Mesothelial cell of epicardium (in vitro differentiated cells): ENCODE measurements around the gene ZNF668. TPM values are rescaled to one million over a fixed set of nuclear protein-coding genes. Genes with fewer than 3 reads are reported as not detected.

Source experiments
- DNase-seq, 2 experiments: peaks; one replicate each; pipeline ENCODE4 v3.0.0; 2021; ENCODE audit warnings: low spot score in 2 of 2; ENCODE audit not compliant: unreplicated experiment in 2 of 2
- H3K27ac Mint-ChIP-seq: 2 replicates; pipeline ENCODE4 v1.8.0; 2021; ENCODE audit warnings: mixed read lengths
- H3K27me3 Mint-ChIP-seq: 2 replicates; pipeline ENCODE4 v1.8.0; 2021; ENCODE audit warnings: low read depth, mixed read lengths
- H3K36me3 Mint-ChIP-seq: 2 replicates; pipeline ENCODE4 v1.8.0; 2021; ENCODE audit warnings: mixed read lengths
- H3K4me1 Mint-ChIP-seq: 2 replicates; pipeline ENCODE4 v1.8.0; 2021; ENCODE audit warnings: mixed read lengths
- H3K4me3 Mint-ChIP-seq: 2 replicates; pipeline ENCODE4 v1.8.0; 2021; ENCODE audit warnings: mild to moderate bottlenecking, moderate library complexity, mixed read lengths
- H3K9me3 Mint-ChIP-seq: 2 replicates; pipeline ENCODE4 v1.8.0; 2021; ENCODE audit warnings: mixed read lengths
- CTCF ChIP-seq: fragments of 200-600 bp; sonication (generic); IDR thresholded peaks from one replicate; pipeline ENCODE4 v1.5.0; 2021; ENCODE audit warnings: antibody characterized with exemption; ENCODE audit not compliant: unreplicated experiment
- total RNA-seq: library from RNA; stranded (reverse); gene quantifications from 3 replicates; pipeline ENCODE4 v1.2.1, GENCODE V29; 2021

Gene ZNF668
- total RNA-seq, 1 donor from 2014 or later = 12.8 TPM

GRCh38 chr16:31032736-31033708 is 41.0 kb downstream of the ZNF668 start, which contains the start of gene STX4:
STX4 (plus strand) TSS chr16:31033558; CDS start chr16:31033806, 248 bp downstream.
- H3K4me3 Mint-ChIP-seq = peak within 1 kb of the TSS; percentile 92
- H3K4me1 Mint-ChIP-seq = peaks cover 6% of the 10 kb centered on the region
- peak within 1 kb of the TSS; percentile 93 for H3K27ac Mint-ChIP-seq
- H3K27me3 Mint-ChIP-seq = no peaks in the 10 kb centered on the region
- no peak for TF ChIP-seq CTCF
- H3K36me3 Mint-ChIP-seq = peaks cover 8% of the 10 kb centered on the region
- no peaks in the 10 kb centered on the region for H3K9me3 Mint-ChIP-seq
- peak; percentile 93 to 98 for DNase-seq

GRCh38 chr16:31031276-31031675 is 42.8 kb downstream of the ZNF668 start:
- TF ChIP-seq CTCF = no peak
- H3K4me3 Mint-ChIP-seq = no peak overlapping the region
- H3K36me3 Mint-ChIP-seq = peaks cover 2% of the 10 kb centered on the region
- DNase-seq = no peak
- no peak overlapping the region for H3K27ac Mint-ChIP-seq
- no peaks in the 10 kb centered on the region for H3K27me3 Mint-ChIP-seq
- peaks cover 6% of the 10 kb centered on the region for H3K4me1 Mint-ChIP-seq
- no peaks in the 10 kb centered on the region for H3K9me3 Mint-ChIP-seq

- Mint-ChIP-seq H3K27me3 (no peaks in the 10 kb centered on the region), H3K36me3 (peaks cover under 1% of the 10 kb centered on the region), H3K4me3 (no peak overlapping the region), H3K4me1 (peaks cover 5% of the 10 kb centered on the region), H3K27ac (no peak overlapping the region), H3K9me3 (no peaks in the 10 kb centered on the region)
- no peak for TF ChIP-seq CTCF
- no peak for DNase-seq
Measured at GRCh38 chr16:31029272-31029671, 44.8 kb downstream of the ZNF668 start.

GRCh38 chr16:31025339-31025738 is 48.7 kb downstream of the ZNF668 start:
- Mint-ChIP-seq H3K9me3 (no peaks in the 10 kb centered on the region), H3K4me1 (no peaks in the 10 kb centered on the region), H3K27me3 (no peaks in the 10 kb centered on the region), H3K36me3 (no peaks in the 10 kb centered on the region), H3K27ac (no peak overlapping the region), H3K4me3 (no peak overlapping the region)
- no peak for TF ChIP-seq CTCF
- no peak for DNase-seq

DNA sequence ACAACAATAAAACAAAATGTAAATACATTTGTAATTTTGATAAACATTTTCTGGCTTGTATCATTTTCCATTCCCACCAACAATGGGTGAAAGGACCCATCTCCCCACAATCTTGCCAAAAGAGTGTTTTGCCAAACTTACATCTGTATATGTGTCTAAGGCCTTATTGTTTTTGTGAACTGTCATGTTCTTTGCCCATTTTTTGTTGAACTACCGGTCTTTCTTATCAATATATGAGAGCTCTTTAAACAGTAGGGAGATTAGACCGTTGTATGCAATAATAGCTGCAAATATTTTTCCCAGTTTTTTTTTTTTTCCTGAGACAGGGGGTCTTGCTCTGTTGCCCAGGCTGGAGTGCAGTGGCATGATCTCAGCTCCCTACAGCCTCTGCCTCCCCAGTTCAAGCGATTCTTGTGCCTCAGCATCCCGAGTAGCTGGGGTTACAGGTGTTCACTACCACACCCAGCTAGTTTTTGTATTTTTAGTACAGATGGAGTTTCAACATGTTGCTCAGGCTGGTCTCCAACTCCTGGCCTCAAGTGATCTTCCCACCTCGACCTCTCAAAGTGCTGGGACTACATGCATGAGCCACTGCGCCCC is 50.3 kb downstream of the ZNF668 start:
- H3K27ac Mint-ChIP-seq = no peak overlapping the region
- no peaks in the 10 kb centered on the region for H3K27me3 Mint-ChIP-seq
- no peak for TF ChIP-seq CTCF
- H3K4me3 Mint-ChIP-seq = no peak overlapping the region
- no peak for DNase-seq
- no peaks in the 10 kb centered on the region for H3K4me1 Mint-ChIP-seq
- no peaks in the 10 kb centered on the region for H3K36me3 Mint-ChIP-seq
- no peaks in the 10 kb centered on the region for H3K9me3 Mint-ChIP-seq
